Kidney capillary endothelial cell (primary cell): ENCODE results near the gene TMEM178A.
"Not testable (repeated sequence)": the region's sequence is repeated elsewhere in the genome, so short reads cannot be mapped to it uniquely, and the experiment has no call there.

Experiments used
- DNase-seq: peaks from one replicate; pipeline ENCODE4 v3.0.0-alpha.2; 2018; ENCODE audit warnings: low spot score

The TMEM178A gene

GRCh38 chr2:39715822-39716221 is 50.1 kb downstream of the TMEM178A start:
- DNase-seq, result no peak

- DNase-seq, result no peak
Measured at GRCh38 chr2:39717067-39717466, 51.4 kb downstream of the TMEM178A start.

GRCh38 chr2:39718483-39718882 is 52.8 kb downstream of the TMEM178A start:
- no peak for DNase-seq

- no peak for DNase-seq
Measured at GRCh38 chr2:39719317-39719716, 53.6 kb downstream of the TMEM178A start.

GRCh38 chr2:39720970-39721369 is 55.3 kb downstream of the TMEM178A start:
- no peak for DNase-seq

GRCh38 chr2:39723497-39723896 is 57.8 kb downstream of the TMEM178A start:
- no peak for DNase-seq

GRCh38 chr2:39723946-39724827 is 58.5 kb downstream of the TMEM178A start:
- no peak for DNase-seq

GRCh38 chr2:39724828-39725144 is 59.1 kb downstream of the TMEM178A start:
- no peak for DNase-seq

- DNase-seq, result no peak
Measured at GRCh38 chr2:39725401-39725800, 59.7 kb downstream of the TMEM178A start.

- not testable (repeated sequence) for DNase-seq
Measured at GRCh38 chr2:39728085-39728484, 62.4 kb downstream of the TMEM178A start.

GRCh38 chr2:39728941-39729351 is 63.2 kb downstream of the TMEM178A start:
- DNase-seq, result peak; percentile 14

- DNase-seq, result no peak
Measured at GRCh38 chr2:39730276-39730675, 64.6 kb downstream of the TMEM178A start.

- DNase-seq, result peak; percentile 17
Measured at GRCh38 chr2:39730685-39731302, 65.1 kb downstream of the TMEM178A start.

GRCh38 chr2:39731546-39731945 is 65.8 kb downstream of the TMEM178A start:
- DNase-seq, result peak; percentile 18

- DNase-seq, result no peak
Measured at GRCh38 chr2:39732482-39732881, 66.8 kb downstream of the TMEM178A start.

- no peak for DNase-seq
Measured at GRCh38 chr2:39733070-39733674, 67.5 kb downstream of the TMEM178A start.

- no peak for DNase-seq
Measured at GRCh38 chr2:39734445-39734844, 68.7 kb downstream of the TMEM178A start.

GRCh38 chr2:39735648-39736047 is 69.9 kb downstream of the TMEM178A start:
- DNase-seq, result no peak

- DNase-seq, result no peak
Measured at GRCh38 chr2:39736640-39737039, 70.9 kb downstream of the TMEM178A start.

- no peak for DNase-seq
Measured at GRCh38 chr2:39737661-39738060, 71.9 kb downstream of the TMEM178A start.

GRCh38 chr2:39738936-39739335 is 73.2 kb downstream of the TMEM178A start:
- no peak for DNase-seq

- DNase-seq, result no peak
Measured at GRCh38 chr2:39739386-39739785, 73.7 kb downstream of the TMEM178A start.

GRCh38 chr2:39741871-39742270 is 76.2 kb downstream of the TMEM178A start:
- DNase-seq, result no peak
